ENCODE data around the gene STK24. TPM values are rescaled to one million over a fixed set of nuclear protein-coding genes. Genes with fewer than 3 reads are reported as not detected.

The STK24 gene
- total RNA-seq, 1 donor from 2014 or later = 88.4 TPM

DNA sequence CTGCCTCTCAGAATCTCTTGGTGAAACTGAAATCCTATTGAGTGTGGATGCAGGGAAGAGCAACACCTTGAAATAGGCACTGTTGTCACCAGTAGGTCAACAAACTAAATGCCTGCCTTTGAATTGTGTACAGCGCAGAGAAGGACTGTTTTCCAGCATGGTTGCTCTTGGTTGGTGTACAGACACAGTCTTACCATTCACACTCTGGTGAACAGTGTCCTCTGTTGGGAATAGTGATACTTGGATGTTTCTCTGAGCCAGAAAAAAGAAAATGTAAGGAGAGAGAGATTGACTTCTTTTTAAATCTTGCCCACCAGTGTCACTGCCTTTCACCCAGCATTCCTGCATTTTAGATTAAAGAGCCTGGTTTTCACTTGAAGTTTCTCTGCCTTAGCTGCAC, 179.7 kb downstream of the STK24 start:
- TF ChIP-seq, protein P1, sequence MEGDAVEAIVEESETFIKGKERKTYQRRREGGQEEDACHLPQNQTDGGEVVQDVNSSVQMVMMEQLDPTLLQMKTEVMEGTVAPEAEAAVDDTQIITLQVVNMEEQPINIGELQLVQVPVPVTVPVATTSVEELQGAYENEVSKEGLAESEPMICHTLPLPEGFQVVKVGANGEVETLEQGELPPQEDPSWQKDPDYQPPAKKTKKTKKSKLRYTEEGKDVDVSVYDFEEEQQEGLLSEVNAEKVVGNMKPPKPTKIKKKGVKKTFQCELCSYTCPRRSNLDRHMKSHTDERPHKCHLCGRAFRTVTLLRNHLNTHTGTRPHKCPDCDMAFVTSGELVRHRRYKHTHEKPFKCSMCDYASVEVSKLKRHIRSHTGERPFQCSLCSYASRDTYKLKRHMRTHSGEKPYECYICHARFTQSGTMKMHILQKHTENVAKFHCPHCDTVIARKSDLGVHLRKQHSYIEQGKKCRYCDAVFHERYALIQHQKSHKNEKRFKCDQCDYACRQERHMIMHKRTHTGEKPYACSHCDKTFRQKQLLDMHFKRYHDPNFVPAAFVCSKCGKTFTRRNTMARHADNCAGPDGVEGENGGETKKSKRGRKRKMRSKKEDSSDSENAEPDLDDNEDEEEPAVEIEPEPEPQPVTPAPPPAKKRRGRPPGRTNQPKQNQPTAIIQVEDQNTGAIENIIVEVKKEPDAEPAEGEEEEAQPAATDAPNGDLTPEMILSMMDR (IDR thresholded peaks at IDR 0.05; ENCODE audit: unreplicated experiment) = no peak
- Mint-ChIP-seq H3K4me1 (peaks cover 39% of the 10 kb centered on the region), H3K36me3 (peaks cover 27% of the 10 kb centered on the region), H3K9me3 (no peaks in the 10 kb centered on the region), H3K27ac (no peak overlapping the region), H3K4me3 (no peak overlapping the region), H3K27me3 (ENCODE audit: low read depth) (no peaks in the 10 kb centered on the region)
- DNase-seq (ENCODE audit: low spot score in 2 of 2, unreplicated experiment in 2 of 2) = no peak

DNA sequence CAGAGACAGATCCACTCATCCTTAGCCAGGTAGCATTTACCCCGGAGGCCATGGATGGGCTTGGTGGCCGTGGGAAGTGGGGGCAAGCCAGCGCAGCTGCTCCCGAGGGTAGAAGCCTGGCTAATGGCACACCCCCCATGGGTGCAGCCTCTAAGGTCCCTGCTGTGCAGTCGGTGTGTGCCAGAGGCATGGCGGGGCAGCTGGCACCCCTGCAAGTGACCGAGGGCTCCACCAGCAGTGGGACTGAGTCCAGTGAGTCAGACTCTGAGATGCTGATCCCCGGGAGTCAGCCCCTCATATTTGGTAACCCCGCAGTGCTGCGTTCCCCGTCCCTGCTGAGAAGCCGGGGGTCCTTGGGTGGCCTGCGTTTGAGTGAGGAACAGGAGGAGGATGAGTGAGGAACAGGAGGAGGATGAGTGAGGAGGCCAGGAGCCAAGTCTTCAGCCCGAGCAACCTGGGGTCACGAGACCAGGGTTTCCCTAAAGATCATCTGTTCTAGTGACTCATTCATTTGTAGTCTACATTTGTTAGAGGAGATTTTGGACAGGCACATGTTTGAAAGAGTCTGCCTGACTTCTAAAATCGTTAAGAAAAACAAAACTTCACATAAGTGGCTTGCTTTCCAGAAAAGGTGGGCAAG, 180.7 kb downstream of the STK24 start:
- peaks cover 21% of the 10 kb centered on the region for H3K36me3 Mint-ChIP-seq
- no peaks in the 10 kb centered on the region for H3K9me3 Mint-ChIP-seq
- H3K4me1 Mint-ChIP-seq = peaks cover 32% of the 10 kb centered on the region
- H3K27me3 Mint-ChIP-seq (ENCODE audit: low read depth) = no peaks in the 10 kb centered on the region
- no peak overlapping the region for H3K27ac Mint-ChIP-seq
- DNase-seq (ENCODE audit: low spot score in 2 of 2, unreplicated experiment in 2 of 2) = no peak
- TF ChIP-seq, protein P1 (IDR thresholded peaks at IDR 0.05; ENCODE audit: unreplicated experiment) = no peak
- H3K4me3 Mint-ChIP-seq = no peak overlapping the region

Other genes starting within 250 kb of the STK24 start
- gene SLC15A1, start 175.6 kb upstream of the STK24 start, total RNA-seq = 1.0 to 1.2 TPM (median 1.0 TPM) in 3 replicates

All from mesothelial cell of epicardium (in vitro differentiated cells).